Effector memory CD8-positive, alpha-beta T cell (primary cell): Measurements from ENCODE around the gene FAM107B.

Experiments
- ATAC-seq: fragments of 150-1000 bp; cut with Tn5 transposase; replicated peaks from 2 replicates; pipeline ENCODE4 v1.10.0; 2021; ENCODE audit warnings: mild to moderate bottlenecking, moderate library complexity
- DNase-seq, 3 experiments: peaks; one replicate each; pipeline ENCODE4 v3.0.0; 2021
- H3K27ac Mint-ChIP-seq, 2 donors: one replicate each; pipeline ENCODE4 v1.8.0; 2022; ENCODE audit warnings: mild to moderate bottlenecking in 2 of 2, mixed read lengths in 2 of 2, moderate library complexity in 2 of 2
- H3K27me3 Mint-ChIP-seq, 2 donors: one replicate each; pipeline ENCODE4 v1.8.0; 2022; ENCODE audit warnings: mixed read lengths in 2 of 2
- H3K36me3 Mint-ChIP-seq: one replicate; pipeline ENCODE4 v1.8.0; 2022; ENCODE audit warnings: mild to moderate bottlenecking, moderate library complexity, mixed read lengths; ENCODE audit not compliant: insufficient read depth
- H3K4me1 Mint-ChIP-seq, 2 donors: one replicate each; pipeline ENCODE4 v1.8.0; 2022; ENCODE audit warnings: low read depth in 2 of 2, mixed read lengths in 2 of 2
- H3K4me3 Mint-ChIP-seq, 2 donors: one replicate each; pipeline ENCODE4 v1.8.0; 2022; ENCODE audit warnings: mild to moderate bottlenecking in 2 of 2, mixed read lengths in 2 of 2, moderate library complexity in 2 of 2
- H3K9me3 Mint-ChIP-seq, 2 donors: one replicate each; pipeline ENCODE4 v1.8.0; 2022; ENCODE audit warnings: mixed read lengths in 2 of 2

The FAM107B gene

GRCh38 chr10:14476006-14476405 is 298.7 kb downstream of the FAM107B start:
- no peaks in the 10 kb centered on the region for H3K9me3 Mint-ChIP-seq
- peaks cover 0 to 3% of the 10 kb centered on the region in 2 donors for H3K4me1 Mint-ChIP-seq
- DNase-seq (no peak), ATAC-seq (no peak)
- peaks cover 49 to 54% of the 10 kb centered on the region in 2 donors for H3K27me3 Mint-ChIP-seq
- no peak overlapping the region for H3K27ac Mint-ChIP-seq
- no peak overlapping the region for H3K4me3 Mint-ChIP-seq
- no peaks in the 10 kb centered on the region for H3K36me3 Mint-ChIP-seq

DNA sequence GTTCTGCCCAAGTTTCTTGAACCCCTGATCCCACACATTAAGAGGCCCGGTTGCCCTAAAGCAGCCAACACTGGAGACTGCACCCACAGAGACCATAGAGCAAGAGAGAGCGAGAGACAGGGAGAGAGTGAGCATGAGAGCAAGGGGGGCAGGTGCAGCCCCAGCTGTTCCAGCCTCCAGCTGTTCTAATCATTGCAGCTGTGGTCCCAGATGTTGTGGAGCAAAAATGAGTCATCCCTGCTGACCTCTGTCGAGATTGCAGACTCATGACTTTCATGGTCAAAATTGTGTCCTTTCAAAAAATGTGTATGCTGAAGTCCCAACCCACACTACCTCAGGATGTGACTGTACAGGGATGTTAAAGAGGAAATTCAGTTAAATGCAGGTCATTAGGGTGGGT is 300.0 kb downstream of the FAM107B start:
- no peak for ATAC-seq
- no peak for DNase-seq
- no peaks in the 10 kb centered on the region for H3K36me3 Mint-ChIP-seq
- no peak overlapping the region for H3K27ac Mint-ChIP-seq
- H3K4me1 Mint-ChIP-seq: peaks cover 0 to 3% of the 10 kb centered on the region in 2 donors
- peaks cover 62 to 68% of the 10 kb centered on the region in 2 donors for H3K27me3 Mint-ChIP-seq
- H3K9me3 Mint-ChIP-seq: no peaks in the 10 kb centered on the region
- H3K4me3 Mint-ChIP-seq: no peak overlapping the region

GRCh38 chr10:14470920-14471319 is 303.8 kb downstream of the FAM107B start:
- Mint-ChIP-seq H3K9me3 (no peaks in the 10 kb centered on the region), H3K27ac (no peak overlapping the region), H3K4me3 (no peak overlapping the region), H3K36me3 (no peaks in the 10 kb centered on the region), H3K27me3 (peaks cover 78 to 85% of the 10 kb centered on the region in 2 donors), H3K4me1 (no peaks in the 10 kb centered on the region)
- no peak for DNase-seq
- ATAC-seq: no peak

GRCh38 chr10:14468726-14469125 is 306.0 kb downstream of the FAM107B start:
- H3K4me3 Mint-ChIP-seq: no peak overlapping the region
- no peaks in the 10 kb centered on the region for H3K36me3 Mint-ChIP-seq
- no peak overlapping the region for H3K27ac Mint-ChIP-seq
- H3K4me1 Mint-ChIP-seq: no peaks in the 10 kb centered on the region
- DNase-seq (no peak), ATAC-seq (no peak)
- H3K27me3 Mint-ChIP-seq: peaks cover 62 to 74% of the 10 kb centered on the region in 2 donors
- H3K9me3 Mint-ChIP-seq: no peaks in the 10 kb centered on the region
